Measurements from ENCODE around the gene KCNJ10. TPM values are rescaled to one million over a fixed set of nuclear protein-coding genes. Genes with fewer than 3 reads are reported as not detected.
A peak's percentile ranks its signal among the peaks of the same experiment; 100 is the strongest.

KCNJ10 gene
- total and polyA plus RNA-seq, 12 donors = 0.11 to 0.32 (median 0.13) TPM; not detected in 7

GRCh38 chr1:160009801-160010200 is 60.2 kb downstream of the KCNJ10 start:
- 31 to 38% (median 36%) methylated on average over 2 of the region's 2 CpGs for whole genome bisulfite sequencing, 4 donors
- no peak for TF ChIP-seq CTCF (IDR thresholded peaks at IDR 0.05)
- no peak for TF ChIP-seq POLR2A (IDR thresholded peaks at IDR 0.05)

DNA sequence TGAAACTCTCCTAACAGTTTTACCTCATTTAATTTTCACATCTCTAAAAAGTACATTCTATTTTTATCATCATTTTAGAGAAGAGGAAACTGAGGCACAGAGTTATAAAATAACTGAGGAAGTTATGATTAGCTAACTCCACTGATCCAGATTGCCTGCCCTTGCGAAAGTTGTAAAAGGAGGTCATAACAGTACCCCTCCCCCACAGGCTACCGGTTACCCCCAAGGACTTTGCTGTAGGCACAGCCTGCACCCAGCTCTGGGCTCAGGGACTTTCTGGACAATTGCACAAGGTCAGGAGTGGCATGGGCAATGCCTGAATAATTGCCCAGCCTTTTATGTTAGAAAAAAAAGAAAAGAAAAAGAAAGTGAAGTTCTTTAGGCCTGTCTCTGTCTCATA is 60.9 kb downstream of the KCNJ10 start:
- WGBS, 4 donors = 18 to 34% (median 30%) methylated on average over 2 of the region's 2 CpGs
- intact Hi-C loops (cut with DNase I) = loop anchor here in 1 of 2 donors (10.0 kb wide), 1 partner anchor 214 kb away; no protein-coding TSS in a partner anchor
- peak in 5 of 7 donors; percentile 30 to 73 (median 60) for DNase-seq
- Histone ChIP-seq H3K27ac (peak overlapping the region in 1 of 5 donors; percentile 57), H3K4me1 (replicated peaks in 1 of 2) (no peaks in the 10 kb centered on the region), H3K36me3 (replicated peaks in 1 of 2) (no peaks in the 10 kb centered on the region), H3K27me3 (no peaks in the 10 kb centered on the region), H3K9me3 (replicated peaks in 1 of 3) (no peaks in the 10 kb centered on the region), H3K4me3 (no peak overlapping the region)
- TF ChIP-seq POLR2A (IDR thresholded peaks at IDR 0.05) = no peak

More at GRCh38 chr1:160009801-160010200, 60.2 kb downstream of the KCNJ10 start:
- intact Hi-C loops (cut with DNase I) = loop anchor here in 1 of 2 donors (10.0 kb wide), 1 partner anchor 215 kb away; no protein-coding TSS in a partner anchor
- Histone ChIP-seq H3K27me3 (no peaks in the 10 kb centered on the region), H3K27ac (peak overlapping the region in 1 of 5 donors; percentile 57), H3K4me3 (no peak overlapping the region), H3K36me3 (replicated peaks in 1 of 2) (no peaks in the 10 kb centered on the region), H3K4me1 (replicated peaks in 1 of 2) (no peaks in the 10 kb centered on the region), H3K9me3 (replicated peaks in 1 of 3) (no peaks in the 10 kb centered on the region)
- DNase-seq = no peak

DNA sequence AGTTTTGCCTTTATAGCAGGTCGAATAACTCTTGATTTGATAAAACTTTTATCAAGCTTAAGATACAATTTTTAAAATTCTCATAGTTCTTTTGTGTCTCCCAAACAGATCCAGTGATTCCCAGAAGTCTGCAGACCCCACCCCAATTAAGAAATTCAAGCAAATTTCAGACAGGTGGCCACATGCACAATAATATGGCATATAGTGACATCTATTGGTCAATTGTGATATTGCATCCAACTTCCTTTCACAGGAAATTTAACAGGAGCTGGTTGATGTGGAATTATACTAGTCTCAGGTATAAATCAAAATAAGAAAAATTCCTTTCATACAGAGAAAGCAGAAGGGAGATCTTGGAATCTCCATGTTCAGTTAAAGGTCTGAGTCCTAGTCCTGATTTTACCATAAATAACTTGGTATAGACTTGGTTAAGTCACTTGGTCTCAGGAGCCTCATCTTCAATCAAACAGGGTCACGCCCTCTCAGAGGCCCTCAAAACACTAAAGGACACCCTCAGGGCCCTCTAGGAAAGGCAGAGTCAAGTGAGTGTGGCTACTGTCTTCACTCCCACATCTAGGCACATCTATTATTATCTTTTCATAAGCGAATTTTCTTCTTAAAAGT is 62.3 kb downstream of the KCNJ10 start:
- 72 to 82% (median 76%) methylated on average over 3 of the region's 3 CpGs for WGBS, 4 donors
- TF ChIP-seq CTCF (IDR thresholded peaks at IDR 0.05) (peak; percentile 53 to 87 (median 70)), POLR2A (IDR thresholded peaks at IDR 0.05) (no peak)
- intact Hi-C loops (cut with DNase I) = loop anchor here in 1 of 2 donors (1.0 to 10.0 kb wide), 2 partner anchors 71 to 213 kb away; no protein-coding TSS in a partner anchor

GRCh38 chr1:160006312-160006940 is 63.5 kb downstream of the KCNJ10 start:
- H3K36me3 ChIP-seq (replicated peaks in 1 of 2) = no peaks in the 10 kb centered on the region
- no peak overlapping the region for H3K27ac ChIP-seq
- intact Hi-C loops (cut with DNase I) = loop anchor here in 1 of 2 donors (10.0 kb wide), 1 partner anchor 212 kb away; no protein-coding TSS in a partner anchor
- DNase-seq = peak; percentile 50 to 79 (median 69)
- TF ChIP-seq CTCF (IDR thresholded peaks at IDR 0.05) = peak; percentile 50 to 82 (median 60)
- TF ChIP-seq POLR2A (IDR thresholded peaks at IDR 0.05) = no peak
- no peaks in the 10 kb centered on the region for H3K27me3 ChIP-seq
- WGBS, 4 donors = 23 to 29% (median 26%) methylated on average over 5 of the region's 5 CpGs
- no peak overlapping the region for H3K4me3 ChIP-seq
- no peaks in the 10 kb centered on the region for H3K9me3 ChIP-seq (replicated peaks in 1 of 3)
- H3K4me1 ChIP-seq (replicated peaks in 1 of 2) = no peaks in the 10 kb centered on the region

More for the DNA sequence above, 62.3 kb downstream of the KCNJ10 start:
- H3K27ac ChIP-seq = no peak overlapping the region
- no peak for DNase-seq
- no peaks in the 10 kb centered on the region for H3K9me3 ChIP-seq (replicated peaks in 1 of 3)
- H3K36me3 ChIP-seq (replicated peaks in 1 of 2) = no peaks in the 10 kb centered on the region
- H3K4me1 ChIP-seq (replicated peaks in 1 of 2) = no peaks in the 10 kb centered on the region
- no peak overlapping the region for H3K4me3 ChIP-seq
- H3K27me3 ChIP-seq = no peaks in the 10 kb centered on the region
